GM12891 (cell line): ENCODE results near the gene AOC2.
"Not testable (repeated sequence)": the region's sequence is repeated elsewhere in the genome, so short reads cannot be mapped to it uniquely, and the experiment has no call there.

Experiments used
- POLR2A ChIP-seq: IDR thresholded peaks from 2 replicates; pipeline ENCODE4 v1.6.1; 2011; ENCODE audit warnings: low read depth, low read length, control low read depth
- POLR2AphosphoS5 ChIP-seq: IDR thresholded peaks from 2 replicates; pipeline ENCODE4 v1.6.1; 2011; ENCODE audit warnings: low read depth, low read length, control low read depth
- SPI1 ChIP-seq: IDR thresholded peaks from 2 replicates; pipeline ENCODE4 v1.6.1; 2011; ENCODE audit warnings: low read depth, low read length, control low read depth

GRCh38 chr17:42856093-42856492, 11.7 kb downstream of the AOC2 start:
- TF ChIP-seq POLR2AphosphoS5, SPI1, POLR2A: not testable (repeated sequence)
